Measurements from ENCODE around the gene RPS6KB2. TPM values are rescaled to one million over a fixed set of nuclear protein-coding genes. Genes with fewer than 3 reads are reported as not detected.
A peak's percentile ranks its signal among the peaks of the same experiment; 100 is the strongest.
"Not testable (repeated sequence)": the region's sequence is repeated elsewhere in the genome, so short reads cannot be mapped to it uniquely, and the experiment has no call there.

Gene RPS6KB2
- total and polyA plus RNA-seq, 4 donors, result 30.8 to 84.8 (median 37.9) TPM

DNA sequence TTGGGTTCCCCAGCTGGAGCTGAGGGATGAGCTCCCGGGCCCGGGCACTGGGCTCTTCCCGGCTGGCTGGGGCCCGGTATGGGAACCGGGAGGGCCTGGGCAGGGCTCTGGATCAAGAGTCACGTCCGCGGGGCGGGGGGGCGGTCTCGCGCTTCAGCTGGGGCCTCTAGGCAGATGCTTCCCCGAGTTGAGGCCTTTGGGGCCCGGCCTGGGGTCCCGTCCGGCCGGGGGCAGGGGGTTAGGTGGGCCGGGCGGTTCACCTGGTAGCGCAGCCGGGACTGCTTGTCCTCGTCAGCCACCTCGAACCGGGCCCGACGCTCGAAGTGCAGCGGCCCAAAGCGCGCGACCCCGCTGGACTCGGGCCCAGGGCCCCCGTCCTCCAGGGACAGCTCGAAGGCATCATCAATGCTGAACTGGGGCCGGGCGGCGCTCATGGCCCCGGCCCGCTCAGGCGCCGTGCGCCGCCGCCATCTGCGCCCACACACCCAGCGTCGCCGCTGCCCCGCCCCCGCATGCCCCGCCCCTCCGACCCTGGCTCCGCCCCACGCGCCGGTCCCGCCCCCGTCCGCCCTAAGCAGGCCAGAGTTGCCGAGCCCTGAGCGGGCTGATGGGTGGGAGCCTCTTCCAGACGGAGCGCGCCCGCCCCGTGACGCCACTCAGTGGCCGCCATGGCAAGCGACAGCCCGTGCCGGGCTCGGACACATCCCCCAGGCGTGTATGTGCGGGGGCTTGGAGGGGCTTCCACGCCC is 40.6 kb downstream of the RPS6KB2 start, which contains the start of gene TMEM134:
TSS of gene TMEM134 (minus strand) at position 493 of the 749 bp plus-strand sequence. CDS start at position 434, 59 bp downstream.
- H3K4me1 ChIP-seq (ENCODE audit: control insufficient read depth in 1 of 2, insufficient read depth in 2 of 2, low read length in 2 of 2), result no peaks in the 10 kb centered on the region

DNA sequence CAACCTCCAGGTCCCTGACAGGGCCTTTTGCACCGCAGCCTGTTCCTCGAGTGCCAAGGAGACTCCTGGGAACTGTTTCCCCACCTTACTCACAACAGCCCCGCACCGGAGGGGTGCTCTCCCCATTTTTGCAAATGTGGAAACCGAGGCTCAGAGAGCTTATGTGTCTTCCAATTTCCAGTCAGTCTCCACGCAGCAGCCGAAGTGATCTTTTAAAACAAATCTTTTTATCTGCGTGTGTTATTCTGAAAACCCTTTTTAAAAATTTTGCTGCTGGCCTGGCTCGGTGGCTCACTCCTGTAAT is 41.2 kb downstream of the RPS6KB2 start:
- Histone ChIP-seq H3K27me3 (ENCODE audit: control insufficient read depth in 1 of 2, insufficient read depth in 2 of 2, low read length in 1 of 2) (no peaks in the 10 kb centered on the region), H3K4me1 (ENCODE audit: control insufficient read depth in 1 of 2, insufficient read depth in 2 of 2, low read length in 2 of 2) (no peaks in the 10 kb centered on the region), H3K27ac (ENCODE audit: low read depth in 1 of 2, low read length in 2 of 2) (peak overlapping the region in 1 of 2 donors; percentile 46), H3K4me3 (ENCODE audit: low read length in 2 of 2) (peak overlapping the region; percentile 7 to 65), H3K9me3 (ENCODE audit: control insufficient read depth, low read length) (no peaks in the 10 kb centered on the region), H3K36me3 (ENCODE audit: control insufficient read depth in 1 of 2, insufficient read depth in 2 of 2, low read length in 1 of 2) (no peaks in the 10 kb centered on the region)
- intact Hi-C loops (cut with DNase I), result loop anchor here (5.0 kb wide), 2 partner anchors 38 to 67 kb away; partner anchors contain the start of genes PPP1CA (in 2 of the 2), TBC1D10C (in 2 of the 2), CDK2AP2 (in 1 of the 2) and PITPNM1 (in 1 of the 2)
- DNase-seq (no peak), ATAC-seq (ENCODE audit: low FRiP score) (no peak)
- 5 to 6% methylated on average over 9 of the region's 9 CpGs for WGBS, 2 donors

More for the DNA sequence above, 40.6 kb downstream of the RPS6KB2 start, which contains the start of gene TMEM134:
- Histone ChIP-seq H3K36me3 (ENCODE audit: control insufficient read depth in 1 of 2, insufficient read depth in 2 of 2, low read length in 1 of 2) (no peaks in the 10 kb centered on the region), H3K27ac (ENCODE audit: low read depth in 1 of 2, low read length in 2 of 2) (peak within 1 kb of the TSS; percentile 29 to 46), H3K27me3 (ENCODE audit: control insufficient read depth in 1 of 2, insufficient read depth in 2 of 2, low read length in 1 of 2) (no peaks in the 10 kb centered on the region), H3K4me3 (ENCODE audit: low read length in 2 of 2) (peak within 1 kb of the TSS; percentile 74 to 90), H3K9me3 (ENCODE audit: control insufficient read depth, low read length) (no peaks in the 10 kb centered on the region)
- WGBS, 2 donors, result 1 to 2% methylated on average over 38 to 76 of the region's 76 CpGs
- peak; percentile 96 to 98 for DNase-seq
- intact Hi-C loops (cut with DNase I), result loop anchor here (5.0 kb wide), 2 partner anchors 38 to 67 kb away; partner anchors contain the start of genes PPP1CA (in 2 of the 2), TBC1D10C (in 2 of the 2), CDK2AP2 (in 1 of the 2) and PITPNM1 (in 1 of the 2)
- peak; percentile 95 for ATAC-seq (ENCODE audit: low FRiP score)

DNA sequence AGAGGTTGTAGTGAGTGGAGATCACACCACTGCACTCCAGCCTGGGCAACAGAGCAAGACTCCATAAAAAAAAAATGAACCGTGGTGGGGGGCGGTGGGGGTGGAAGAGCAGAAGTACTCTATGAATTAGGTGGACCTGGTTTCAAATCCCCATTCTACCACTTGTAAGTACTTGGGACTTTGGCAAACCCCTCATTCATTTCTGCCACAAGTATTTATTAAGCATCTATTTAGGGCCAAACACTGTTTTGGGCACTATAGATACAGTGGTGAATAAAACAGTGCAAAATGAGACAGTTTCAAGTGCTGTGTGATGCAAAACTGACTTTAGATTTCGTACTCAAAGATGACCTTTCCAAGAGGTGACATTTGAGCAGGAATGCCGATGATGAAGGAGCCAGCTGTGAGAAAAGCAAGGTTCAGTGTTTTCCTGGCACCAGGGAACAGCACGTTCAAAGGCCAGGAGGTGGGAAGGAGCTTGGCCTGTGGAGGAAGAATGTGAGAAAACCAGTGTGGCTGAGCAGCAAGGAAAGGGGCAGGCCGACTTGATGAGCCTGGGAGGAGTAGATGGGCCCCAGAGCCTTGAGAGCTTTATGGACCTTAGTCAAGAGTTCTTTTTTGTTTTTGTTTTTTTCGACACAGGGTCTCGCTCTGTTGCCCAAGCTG is 42.2 kb downstream of the RPS6KB2 start:
- H3K4me3 ChIP-seq (ENCODE audit: low read length in 2 of 2), result no peak overlapping the region
- no peaks in the 10 kb centered on the region for H3K9me3 ChIP-seq (ENCODE audit: control insufficient read depth, low read length)
- H3K4me1 ChIP-seq (ENCODE audit: control insufficient read depth in 1 of 2, insufficient read depth in 2 of 2, low read length in 2 of 2), result no peaks in the 10 kb centered on the region
- intact Hi-C loops (cut with DNase I), result no loop called here
- 81 to 83% methylated on average over 8 of the region's 8 CpGs for WGBS, 2 donors
- no peaks in the 10 kb centered on the region for H3K27me3 ChIP-seq (ENCODE audit: control insufficient read depth in 1 of 2, insufficient read depth in 2 of 2, low read length in 1 of 2)
- no peaks in the 10 kb centered on the region for H3K36me3 ChIP-seq (ENCODE audit: control insufficient read depth in 1 of 2, insufficient read depth in 2 of 2, low read length in 1 of 2)
- H3K27ac ChIP-seq (ENCODE audit: low read depth in 1 of 2, low read length in 2 of 2), result no peak overlapping the region
- DNase-seq (no peak), ATAC-seq (ENCODE audit: low FRiP score) (no peak)

DNA sequence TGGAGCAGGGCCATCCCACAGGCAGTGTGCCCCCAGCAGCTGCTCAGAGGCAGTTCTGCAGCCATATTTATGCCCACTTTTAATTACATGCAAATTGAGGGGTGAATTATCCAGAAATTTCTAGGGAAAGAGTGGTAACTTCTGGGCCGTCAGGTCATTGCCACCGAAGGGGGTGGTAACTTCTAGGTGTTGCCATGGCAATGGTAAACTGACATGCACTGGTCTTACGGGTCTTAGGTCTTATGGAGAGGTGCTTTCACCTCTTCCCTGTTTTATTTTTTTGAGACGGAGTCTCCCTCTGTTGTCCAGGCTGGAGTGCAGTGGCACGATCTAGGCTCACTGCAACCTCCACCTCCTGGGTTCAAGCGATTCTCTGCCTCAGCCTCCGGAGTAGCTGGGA is 44.6 kb downstream of the RPS6KB2 start:
- H3K9me3 ChIP-seq (ENCODE audit: control insufficient read depth, low read length), result no peaks in the 10 kb centered on the region
- no peak overlapping the region for H3K4me3 ChIP-seq (ENCODE audit: low read length in 2 of 2)
- no peak for DNase-seq
- H3K27ac ChIP-seq (ENCODE audit: low read depth in 1 of 2, low read length in 2 of 2), result no peak overlapping the region
- intact Hi-C loops (cut with DNase I), result no loop called here
- WGBS, 2 donors, result 74 to 77% methylated on average over 7 of the region's 7 CpGs
- no peaks in the 10 kb centered on the region for H3K27me3 ChIP-seq (ENCODE audit: control insufficient read depth in 1 of 2, insufficient read depth in 2 of 2, low read length in 1 of 2)
- H3K36me3 ChIP-seq (ENCODE audit: control insufficient read depth in 1 of 2, insufficient read depth in 2 of 2, low read length in 1 of 2), result no peaks in the 10 kb centered on the region
- ATAC-seq (ENCODE audit: low FRiP score), result no peak
- no peaks in the 10 kb centered on the region for H3K4me1 ChIP-seq (ENCODE audit: control insufficient read depth in 1 of 2, insufficient read depth in 2 of 2, low read length in 2 of 2)

- H3K4me1 ChIP-seq (ENCODE audit: control insufficient read depth in 1 of 2, insufficient read depth in 2 of 2, low read length in 2 of 2); H3K36me3 ChIP-seq (ENCODE audit: control insufficient read depth in 1 of 2, insufficient read depth in 2 of 2, low read length in 1 of 2); intact Hi-C loops (cut with DNase I); H3K4me3 ChIP-seq (ENCODE audit: low read length in 2 of 2); DNase-seq; ATAC-seq (ENCODE audit: low FRiP score); H3K9me3 ChIP-seq (ENCODE audit: control insufficient read depth, low read length); H3K27me3 ChIP-seq (ENCODE audit: control insufficient read depth in 1 of 2, insufficient read depth in 2 of 2, low read length in 1 of 2); H3K27ac ChIP-seq (ENCODE audit: low read depth in 1 of 2, low read length in 2 of 2): not testable (repeated sequence)
- 76 to 80% methylated on average over 10 of the region's 10 CpGs for WGBS, 2 donors
These were observed 48.4 kb downstream of the RPS6KB2 start for GRCh38 chr11:67476692-67477091.

- H3K27ac ChIP-seq (ENCODE audit: low read depth in 1 of 2, low read length in 2 of 2); DNase-seq; ATAC-seq (ENCODE audit: low FRiP score); intact Hi-C loops (cut with DNase I); H3K9me3 ChIP-seq (ENCODE audit: control insufficient read depth, low read length); H3K27me3 ChIP-seq (ENCODE audit: control insufficient read depth in 1 of 2, insufficient read depth in 2 of 2, low read length in 1 of 2); H3K36me3 ChIP-seq (ENCODE audit: control insufficient read depth in 1 of 2, insufficient read depth in 2 of 2, low read length in 1 of 2); H3K4me1 ChIP-seq (ENCODE audit: control insufficient read depth in 1 of 2, insufficient read depth in 2 of 2, low read length in 2 of 2); H3K4me3 ChIP-seq (ENCODE audit: low read length in 2 of 2): not testable (repeated sequence)
- 82 to 92% methylated on average over 12 to 14 of the region's 16 CpGs for WGBS, 2 donors
These were observed 49.2 kb downstream of the RPS6KB2 start for GRCh38 chr11:67477344-67478050.

- Histone ChIP-seq H3K4me3 (ENCODE audit: low read length in 2 of 2) (peak overlapping the region in 1 of 2 donors; percentile 49), H3K9me3 (ENCODE audit: control insufficient read depth, low read length) (no peaks in the 10 kb centered on the region), H3K27me3 (ENCODE audit: control insufficient read depth in 1 of 2, insufficient read depth in 2 of 2, low read length in 1 of 2) (no peaks in the 10 kb centered on the region), H3K36me3 (ENCODE audit: control insufficient read depth in 1 of 2, insufficient read depth in 2 of 2, low read length in 1 of 2) (no peaks in the 10 kb centered on the region), H3K27ac (ENCODE audit: low read depth in 1 of 2, low read length in 2 of 2) (no peak overlapping the region), H3K4me1 (ENCODE audit: control insufficient read depth in 1 of 2, insufficient read depth in 2 of 2, low read length in 2 of 2) (peaks cover 0 to 3% of the 10 kb centered on the region in 2 donors)
- intact Hi-C loops (cut with DNase I), result no loop called here
- WGBS, 2 donors, result 48 to 50% methylated on average over 19 of the region's 19 CpGs
- ATAC-seq (ENCODE audit: low FRiP score), result no peak
- no peak for DNase-seq
These were observed 54.1 kb downstream of the RPS6KB2 start for GRCh38 chr11:67482275-67482826.

All from aorta (tissue), 5 donors.